GM12874 (cell line): Measurements from ENCODE around the gene HVCN1.

Source experiments
- TF ChIP-seq, protein P1 (sequence below): IDR thresholded peaks from 2 replicates; pipeline ENCODE4 v1.5.1; 2011; ENCODE audit warnings: low read depth, mild to moderate bottlenecking, control low read depth, low read length, moderate library complexity; ENCODE audit not compliant: insufficient read depth

Gene HVCN1

GRCh38 chr12:110697236-110697635 is 8.3 kb upstream of the HVCN1 start:
- TF ChIP-seq, protein P1, sequence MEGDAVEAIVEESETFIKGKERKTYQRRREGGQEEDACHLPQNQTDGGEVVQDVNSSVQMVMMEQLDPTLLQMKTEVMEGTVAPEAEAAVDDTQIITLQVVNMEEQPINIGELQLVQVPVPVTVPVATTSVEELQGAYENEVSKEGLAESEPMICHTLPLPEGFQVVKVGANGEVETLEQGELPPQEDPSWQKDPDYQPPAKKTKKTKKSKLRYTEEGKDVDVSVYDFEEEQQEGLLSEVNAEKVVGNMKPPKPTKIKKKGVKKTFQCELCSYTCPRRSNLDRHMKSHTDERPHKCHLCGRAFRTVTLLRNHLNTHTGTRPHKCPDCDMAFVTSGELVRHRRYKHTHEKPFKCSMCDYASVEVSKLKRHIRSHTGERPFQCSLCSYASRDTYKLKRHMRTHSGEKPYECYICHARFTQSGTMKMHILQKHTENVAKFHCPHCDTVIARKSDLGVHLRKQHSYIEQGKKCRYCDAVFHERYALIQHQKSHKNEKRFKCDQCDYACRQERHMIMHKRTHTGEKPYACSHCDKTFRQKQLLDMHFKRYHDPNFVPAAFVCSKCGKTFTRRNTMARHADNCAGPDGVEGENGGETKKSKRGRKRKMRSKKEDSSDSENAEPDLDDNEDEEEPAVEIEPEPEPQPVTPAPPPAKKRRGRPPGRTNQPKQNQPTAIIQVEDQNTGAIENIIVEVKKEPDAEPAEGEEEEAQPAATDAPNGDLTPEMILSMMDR, result no peak

DNA sequence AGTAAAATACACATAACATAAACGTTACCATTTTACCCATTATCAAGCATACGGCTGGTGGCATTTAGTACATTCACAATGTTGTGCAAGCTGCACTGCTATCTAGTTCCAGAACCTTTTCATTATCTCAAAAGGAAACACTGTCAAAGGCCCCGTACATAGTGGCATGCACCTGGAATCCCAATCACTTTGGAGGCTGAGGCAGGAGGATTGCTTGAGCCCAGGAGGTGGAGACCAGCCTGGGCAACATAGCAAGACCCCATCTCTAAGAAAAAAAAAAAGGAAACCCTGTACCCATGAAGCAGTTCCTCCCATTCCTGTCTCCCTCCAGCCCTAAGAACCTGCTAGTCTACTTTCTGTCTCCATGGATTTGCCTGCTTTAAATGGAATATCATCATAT is 7.4 kb upstream of the HVCN1 start:
- TF ChIP-seq, protein P1, result no peak

DNA sequence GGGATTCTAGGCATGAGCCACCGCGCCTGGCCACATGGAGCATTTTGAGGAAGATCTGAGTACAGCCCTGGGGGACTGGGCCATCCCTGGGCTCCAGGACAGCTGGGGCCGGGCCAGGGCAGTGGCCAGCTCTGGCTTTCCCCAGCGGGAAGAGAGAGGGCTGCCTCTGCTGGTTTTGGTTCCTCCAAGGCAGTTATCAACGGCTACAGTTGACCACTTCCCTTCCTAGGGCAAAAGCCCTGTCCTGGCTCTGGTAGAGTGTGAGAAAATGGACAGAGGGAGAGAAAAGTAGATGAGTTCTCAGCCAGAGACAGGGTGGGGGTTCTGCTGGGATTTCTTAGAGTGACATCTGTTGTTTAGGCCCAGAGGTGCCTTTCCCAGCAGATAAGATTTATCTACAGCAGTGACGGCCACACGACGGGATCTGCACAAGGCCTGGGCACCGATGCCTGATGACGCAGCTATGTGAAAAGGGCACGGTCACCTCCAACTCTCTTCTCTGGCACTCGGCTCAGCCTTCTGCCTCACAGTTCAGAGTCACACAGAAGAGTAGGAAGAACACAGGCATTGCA is 5.5 kb upstream of the HVCN1 start:
- TF ChIP-seq, protein P1, result no peak

- TF ChIP-seq, protein P1, result no peak
Observed at GRCh38 chr12:110693731-110694130, 4.8 kb upstream of the HVCN1 start.

DNA sequence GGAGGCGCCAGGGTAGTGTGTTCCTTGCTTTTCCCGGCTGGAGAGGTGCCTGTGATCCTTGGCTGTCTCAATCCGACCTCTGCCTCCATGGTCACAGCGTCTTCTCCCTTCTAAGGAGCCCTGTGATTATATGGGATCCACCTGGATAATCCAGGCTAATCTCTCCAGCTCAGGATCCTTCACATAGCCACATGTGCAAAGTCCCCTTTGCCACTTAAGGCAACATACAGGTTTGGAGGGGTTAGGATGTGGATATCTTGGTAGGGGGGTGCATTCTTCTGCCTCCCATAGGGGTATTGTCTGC is 1.2 kb upstream of the HVCN1 start:
- TF ChIP-seq, protein P1, result no peak

DNA sequence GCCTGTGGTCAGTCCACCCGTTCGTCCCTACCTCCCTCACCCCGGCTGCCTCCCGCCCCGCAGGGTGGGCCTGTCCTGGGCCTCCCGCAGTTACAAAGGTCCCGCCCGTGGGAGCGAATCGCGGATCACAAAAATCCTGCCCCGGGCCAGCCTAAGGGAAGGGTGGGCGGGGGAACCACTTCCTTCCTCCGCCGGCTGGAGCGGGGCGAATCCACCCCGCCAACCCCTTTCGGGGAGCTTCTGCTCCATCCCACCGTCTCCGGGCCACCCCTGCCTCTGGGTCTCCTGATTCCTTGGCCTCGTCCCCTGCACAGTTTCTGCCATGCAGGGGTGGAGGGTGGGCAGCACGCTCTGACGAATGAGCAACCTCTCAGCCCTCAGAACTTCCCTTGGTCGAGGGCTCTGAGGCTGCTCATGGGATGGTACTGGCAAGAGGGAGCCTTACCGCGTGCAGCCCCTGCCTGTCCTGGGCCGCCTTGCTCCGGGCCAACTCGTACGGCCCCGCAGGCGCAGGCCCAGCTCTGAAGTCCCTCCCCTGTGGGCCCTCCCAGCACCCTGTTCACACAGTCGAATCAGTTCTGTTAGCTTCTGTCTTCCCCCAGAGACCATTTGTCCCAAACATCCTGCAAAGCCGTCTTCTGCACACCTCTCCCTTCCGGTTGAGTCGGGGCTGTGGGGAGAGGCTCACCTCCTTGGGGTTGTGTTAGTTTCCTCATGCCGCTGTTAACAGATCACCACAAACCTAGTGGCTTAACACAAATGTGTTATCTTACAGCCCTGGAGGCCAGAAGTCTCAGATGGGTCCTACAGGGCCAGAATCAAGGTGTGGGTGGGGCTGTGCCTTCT is 589 bp upstream of the HVCN1 start:
- TF ChIP-seq, protein P1, result no peak

GRCh38 chr12:110687396-110688169 is 1.3 kb downstream of the HVCN1 start:
- TF ChIP-seq, protein P1, result no peak
